GM18858 (cell line): ENCODE data around the gene AHDC1.

Experiments used
- ATAC-seq: cut with Tn5 transposase; IDR thresholded peaks from one replicate; pipeline ENCODE4 v1.9.1; 2021; ENCODE audit not compliant: unreplicated experiment

Gene AHDC1

DNA sequence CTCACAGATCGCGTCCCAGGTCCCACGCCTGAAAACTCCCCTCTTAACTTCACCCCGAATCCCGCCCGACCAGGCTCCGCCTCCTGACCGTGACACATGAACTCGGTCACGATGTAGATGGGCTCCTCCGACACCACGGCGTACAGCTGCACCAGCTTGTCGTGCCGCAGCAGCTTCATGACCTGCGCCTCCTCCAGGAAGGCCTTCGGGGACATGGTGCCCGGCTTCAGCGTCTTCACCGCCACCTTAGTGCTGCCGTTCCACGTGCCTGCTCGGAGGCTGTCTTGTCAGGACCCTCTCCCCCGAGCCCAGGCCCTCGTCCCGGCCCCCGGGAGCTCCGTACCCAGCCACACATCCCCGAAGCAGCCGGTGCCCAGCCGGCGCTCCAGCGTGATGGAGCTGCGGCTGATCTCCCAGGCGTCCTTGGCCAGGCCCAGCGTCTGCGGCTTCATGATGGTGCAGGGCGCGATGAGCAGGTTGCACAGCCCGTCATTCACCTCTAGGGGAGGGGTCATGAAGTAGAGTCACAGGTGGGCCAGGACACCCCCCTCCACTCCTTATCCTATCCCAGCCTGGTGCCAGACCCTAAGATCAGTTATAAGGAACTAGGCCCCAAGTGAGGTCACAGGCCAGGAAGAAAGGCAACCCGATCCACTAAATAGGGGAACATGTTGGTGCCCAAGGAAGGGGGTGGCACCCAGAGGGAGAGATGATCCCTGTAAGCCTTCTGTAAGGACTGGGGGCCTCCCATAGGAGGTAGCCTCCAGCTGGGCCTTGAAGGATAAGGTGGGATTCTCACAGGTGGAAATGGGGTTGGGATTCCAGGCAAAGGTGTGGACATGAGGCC, 11.6 kb upstream of the AHDC1 start:
- ATAC-seq: no peak

DNA sequence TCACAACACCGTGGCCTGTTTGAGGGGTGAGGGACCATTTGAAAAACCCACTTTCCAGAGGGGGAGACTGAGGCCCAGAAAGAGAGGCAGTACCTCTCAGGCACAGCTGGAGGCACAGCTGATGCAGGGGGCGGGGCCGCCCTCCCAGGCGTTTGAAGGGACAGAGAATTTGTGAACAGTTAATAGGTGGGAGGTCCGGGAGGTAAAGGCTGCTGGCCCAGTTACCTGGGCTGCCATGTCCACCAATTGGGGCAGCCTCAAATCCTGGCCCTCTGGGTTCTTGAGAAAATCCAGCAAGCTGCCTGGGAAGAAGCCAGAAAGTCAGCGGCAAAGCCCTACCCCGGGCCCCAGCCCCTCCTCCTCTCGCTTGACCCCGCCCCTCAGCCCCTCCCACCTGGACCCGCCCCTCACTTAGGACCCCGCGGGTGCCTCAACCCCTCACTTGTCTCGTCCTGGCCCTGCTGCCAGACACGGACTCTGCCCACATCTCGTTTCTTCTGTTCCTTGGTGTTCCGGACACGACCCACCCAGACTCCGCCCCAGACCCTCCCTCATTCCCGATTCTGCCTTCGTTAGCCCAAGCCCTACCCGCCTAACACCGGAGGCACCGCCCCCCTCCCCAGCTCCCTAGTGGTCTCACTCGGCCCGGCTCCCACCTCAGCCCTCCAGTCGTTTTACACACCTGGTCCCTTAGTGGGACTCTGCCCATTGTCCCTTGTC, 10.8 kb upstream of the AHDC1 start:
- ATAC-seq: no peak

DNA sequence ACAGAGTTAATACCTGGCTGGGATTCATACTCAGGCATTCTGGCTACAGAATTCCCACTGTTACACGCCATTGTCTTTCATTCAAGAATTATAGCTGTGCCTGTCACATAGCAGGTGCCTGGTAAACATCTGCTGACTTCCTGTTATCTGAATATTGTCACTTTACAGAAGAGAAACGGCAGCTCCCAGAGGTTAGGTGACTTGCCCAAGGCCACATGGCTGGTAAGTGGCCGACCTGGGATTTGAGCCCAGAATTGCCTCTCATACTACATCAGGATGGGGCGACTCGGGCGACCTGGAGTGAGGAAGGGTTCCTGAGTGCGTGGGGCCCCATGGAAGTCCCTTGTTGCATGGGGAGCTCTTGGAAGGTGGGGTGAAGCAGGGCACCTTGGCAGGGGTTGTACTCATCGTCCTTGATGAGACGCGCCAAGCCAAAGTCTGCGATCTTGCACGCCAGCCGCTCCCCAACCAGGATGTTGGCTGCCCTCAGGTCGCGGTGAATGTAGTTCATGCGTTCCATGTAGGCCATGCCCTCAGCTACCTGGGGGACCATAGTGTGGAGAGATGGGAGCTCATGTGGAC, 10.2 kb upstream of the AHDC1 start:
- no peak for ATAC-seq

DNA sequence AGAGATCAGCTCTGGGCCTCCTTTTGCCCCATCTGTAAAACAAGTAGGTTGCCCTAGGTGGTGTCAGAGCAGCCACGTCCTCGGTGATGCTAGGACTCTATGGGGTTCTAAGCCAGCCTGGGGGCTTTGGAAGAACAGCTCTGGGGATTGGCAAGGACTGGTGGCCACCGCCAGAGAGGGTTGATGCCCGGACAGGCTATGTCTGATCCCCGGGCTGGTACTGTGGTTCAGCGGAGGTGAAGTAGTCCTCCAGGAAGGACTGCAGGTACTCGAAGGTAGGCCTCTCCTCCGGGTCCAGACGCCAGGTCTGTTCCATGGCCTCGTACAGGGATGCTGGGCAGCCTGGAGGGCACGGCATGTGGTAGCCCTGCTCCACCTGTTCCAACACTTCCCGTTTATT, 8.8 kb upstream of the AHDC1 start:
- no peak for ATAC-seq

DNA sequence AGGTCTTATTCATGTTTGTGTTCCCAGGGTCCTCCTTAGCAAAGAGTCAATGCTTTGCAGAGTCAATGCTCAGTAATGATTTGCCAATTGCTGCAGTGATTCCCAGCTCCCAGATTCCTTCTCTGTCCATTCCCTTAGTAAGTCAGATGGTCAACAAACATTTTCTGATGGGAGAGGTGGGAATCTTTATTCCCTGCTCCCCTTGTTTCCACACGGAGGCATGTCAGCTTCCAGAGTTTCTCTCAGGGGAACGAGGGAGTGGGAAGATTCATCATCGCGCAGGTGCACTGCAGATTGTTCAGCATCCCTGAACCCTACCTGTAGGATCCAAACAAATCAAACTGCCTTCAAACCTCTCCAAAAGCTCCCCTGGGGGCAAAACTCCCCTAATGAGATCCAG, 7.5 kb upstream of the AHDC1 start:
- ATAC-seq: no peak

DNA sequence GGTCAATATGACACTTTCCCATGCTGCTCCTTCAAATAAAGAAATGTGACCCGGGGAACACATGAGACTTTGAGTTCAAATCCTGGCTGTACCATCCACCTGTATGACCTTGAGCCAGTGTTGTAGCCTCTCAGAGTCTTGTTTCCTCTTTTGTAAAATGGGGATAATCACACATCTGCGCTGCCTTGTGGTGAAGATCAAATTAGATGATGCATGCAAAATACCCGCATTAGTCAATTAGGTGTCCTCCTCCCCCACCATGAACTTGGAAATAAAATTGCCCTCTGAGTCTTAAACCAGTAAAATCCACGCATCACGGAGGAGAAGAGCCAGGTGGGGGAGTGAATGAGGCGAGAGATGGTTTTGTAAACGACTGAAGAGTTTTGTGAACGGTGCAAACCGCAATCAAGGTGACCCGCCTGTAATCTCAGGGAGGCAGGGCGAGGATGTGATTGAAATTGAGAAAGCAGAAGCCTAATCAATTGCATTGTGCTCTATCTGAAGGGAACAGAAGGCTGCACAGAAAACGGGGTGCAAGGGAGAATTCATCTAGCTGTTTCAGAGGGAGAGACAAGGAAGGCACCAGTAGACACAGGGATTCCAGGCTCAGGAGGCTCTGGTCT, 5.8 kb upstream of the AHDC1 start:
- no peak for ATAC-seq

DNA sequence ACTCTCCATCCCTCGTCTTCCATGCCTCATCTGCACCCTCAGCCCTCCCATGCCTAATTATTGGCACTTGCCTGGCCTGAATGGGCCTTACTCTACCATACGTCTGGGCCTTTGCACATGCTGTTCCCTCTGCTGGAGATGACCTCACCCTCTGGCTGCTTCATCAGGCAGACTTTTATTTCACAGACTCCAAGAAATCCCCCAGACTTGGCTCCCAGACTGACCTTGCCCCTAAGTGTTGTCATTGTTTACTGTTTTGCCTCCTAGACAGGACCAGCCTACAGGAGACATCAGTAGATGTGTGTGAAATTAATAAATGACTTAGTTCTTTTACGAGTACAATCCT, 5.2 kb upstream of the AHDC1 start:
- no peak for ATAC-seq

DNA sequence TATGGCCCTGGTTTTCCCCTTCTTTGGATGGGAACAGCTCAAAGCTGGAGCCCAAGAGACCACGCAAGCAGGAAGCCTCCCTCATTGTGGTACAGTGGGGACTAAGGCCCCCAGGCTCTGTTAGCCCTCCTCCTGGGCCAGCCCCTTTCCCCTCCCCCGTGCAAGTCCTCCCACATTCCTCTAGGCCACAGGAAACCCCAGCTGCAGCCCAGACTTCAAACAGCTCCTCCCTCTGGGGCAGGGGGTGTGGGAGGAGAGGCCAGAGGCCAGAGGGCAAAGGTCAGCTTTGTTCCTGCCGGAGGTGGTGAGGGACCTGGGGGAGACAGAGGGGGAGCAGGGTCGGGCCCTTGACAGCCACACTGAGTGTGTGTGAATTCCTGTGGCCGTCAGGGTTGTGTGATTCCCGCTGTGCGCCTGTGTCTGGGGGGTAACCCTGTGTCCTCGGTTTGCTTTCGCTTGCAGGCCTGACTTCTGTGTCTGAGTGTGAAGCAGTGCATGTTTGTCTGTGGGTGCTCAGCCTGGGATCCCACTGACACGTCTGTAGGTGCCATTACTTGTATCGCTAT, 3.4 kb upstream of the AHDC1 start:
- no peak for ATAC-seq

DNA sequence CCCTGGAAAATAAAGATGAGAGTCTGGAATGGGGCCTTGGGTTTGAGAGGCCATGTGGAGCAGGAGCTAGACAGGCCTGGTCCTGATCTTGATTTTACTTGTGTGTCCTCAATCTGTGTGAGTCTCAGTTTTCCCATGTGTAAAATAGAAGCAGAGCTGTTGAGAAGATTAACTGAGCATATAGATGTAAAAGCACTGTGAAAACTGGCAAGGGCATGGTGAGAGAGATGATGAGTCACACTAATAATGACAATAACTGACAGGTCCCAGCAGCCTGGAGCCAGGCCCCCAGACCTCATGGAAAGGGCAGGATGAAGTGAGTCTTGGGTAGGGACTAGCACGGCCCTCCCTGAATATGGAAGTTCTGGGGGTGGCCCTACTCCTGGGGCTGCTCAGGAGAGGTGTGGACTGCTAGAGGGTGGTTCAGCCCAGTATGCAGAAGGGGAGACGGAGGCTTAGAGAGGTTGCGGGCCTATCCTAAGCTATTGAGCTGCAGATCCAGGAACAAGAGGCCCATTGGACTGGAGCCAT, 2.8 kb upstream of the AHDC1 start:
- no peak for ATAC-seq

DNA sequence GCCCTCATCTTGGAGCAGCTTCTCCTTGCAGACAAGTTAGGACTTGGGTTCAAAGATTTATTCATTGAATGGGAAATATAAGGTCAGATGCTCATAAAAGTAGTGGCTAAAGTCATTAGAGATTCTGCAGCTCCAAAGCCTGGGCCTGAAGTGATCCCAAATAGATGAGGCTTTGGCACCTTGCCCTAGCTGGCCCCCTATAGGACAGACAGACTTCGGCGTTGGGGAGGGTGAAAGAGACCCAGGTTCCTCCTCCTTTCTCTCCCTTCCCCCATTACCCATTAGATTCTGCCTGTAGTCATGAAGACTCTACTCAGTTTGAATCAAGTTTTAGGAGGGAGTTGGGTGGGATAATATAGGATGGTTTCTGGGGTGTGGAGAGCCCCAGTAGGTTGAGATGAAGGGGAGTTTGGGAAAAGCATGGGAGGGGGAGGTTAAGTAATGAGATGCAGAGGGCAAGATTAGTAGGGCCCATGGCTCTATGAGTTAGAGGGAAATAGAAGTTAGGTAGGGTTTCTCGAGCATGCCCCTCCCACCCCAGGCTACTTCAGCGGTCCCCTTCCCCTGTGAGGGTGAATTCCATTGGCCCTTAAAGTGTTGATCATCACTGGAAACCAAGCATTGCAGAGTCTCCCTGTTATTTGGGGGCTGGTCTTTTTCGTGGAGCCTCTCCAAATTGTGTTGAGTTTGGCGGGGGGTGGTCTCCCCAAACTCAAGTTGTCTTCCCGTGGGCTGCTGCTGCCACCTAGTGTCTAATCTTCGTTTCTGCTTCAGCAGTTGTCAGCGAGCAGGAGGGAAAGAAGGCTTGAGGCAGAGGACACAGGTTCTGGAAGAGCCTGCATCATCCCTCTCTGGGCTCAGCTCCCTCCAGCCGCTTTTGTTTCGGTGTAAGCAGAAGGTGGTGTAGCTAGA, 2.1 kb upstream of the AHDC1 start:
- no peak for ATAC-seq

DNA sequence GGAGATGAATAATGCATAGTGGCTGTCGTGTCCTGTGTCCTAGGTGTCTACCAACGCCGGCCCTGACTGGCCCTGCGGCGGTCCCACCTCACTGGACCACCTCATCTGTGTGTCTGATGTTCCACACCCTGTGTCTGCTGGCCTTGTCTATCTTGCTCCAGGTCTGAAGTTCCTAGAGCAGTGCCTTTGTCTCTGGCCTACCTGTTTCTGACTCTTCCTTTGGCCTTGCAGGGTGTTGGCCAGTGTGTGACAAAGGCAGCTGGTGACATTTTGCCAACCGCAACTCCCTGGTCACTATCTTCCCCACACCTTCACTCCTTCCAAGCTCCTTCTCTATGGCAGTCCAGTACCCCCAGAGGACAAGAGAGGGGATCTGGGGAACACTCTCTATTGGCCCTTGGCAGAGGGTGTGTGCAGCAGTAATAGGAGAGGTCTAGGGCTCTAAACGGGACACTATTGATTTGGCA, 1.4 kb upstream of the AHDC1 start:
- ATAC-seq: no peak

DNA sequence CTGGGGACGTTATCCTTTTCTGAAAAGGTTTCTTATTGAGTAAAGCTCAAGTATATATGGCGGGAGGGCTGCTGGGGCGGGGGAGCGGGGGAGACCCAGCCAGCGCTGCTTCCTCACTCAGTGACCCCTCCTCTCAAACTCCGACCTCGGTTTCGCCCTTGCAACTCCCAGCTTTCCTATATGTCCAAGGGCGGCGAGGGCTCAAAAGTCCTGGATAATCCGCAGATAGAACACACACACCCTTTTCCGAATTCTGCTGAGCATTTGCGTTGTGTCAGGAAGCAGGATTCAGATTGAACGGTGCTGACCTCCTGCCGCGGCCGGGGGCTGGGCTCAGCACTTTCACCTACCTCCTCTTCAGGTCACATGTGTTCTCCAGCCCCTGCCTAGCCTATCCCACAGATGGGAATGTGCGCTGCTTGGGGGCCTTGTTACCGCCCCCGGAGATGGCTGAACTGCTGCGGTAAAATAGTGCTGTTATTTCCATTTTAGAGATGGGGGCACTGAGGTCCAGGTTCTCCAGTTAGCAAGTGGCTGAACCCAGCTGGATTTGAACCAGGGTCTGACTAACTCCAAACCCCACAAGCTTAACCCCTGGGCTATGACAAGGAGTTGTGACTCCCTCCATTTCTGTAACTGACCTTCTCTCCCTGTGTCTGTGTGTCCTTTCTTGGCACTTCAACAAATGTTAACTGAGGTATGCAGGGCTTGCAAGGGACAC, 795 bp upstream of the AHDC1 start:
- no peak for ATAC-seq

DNA sequence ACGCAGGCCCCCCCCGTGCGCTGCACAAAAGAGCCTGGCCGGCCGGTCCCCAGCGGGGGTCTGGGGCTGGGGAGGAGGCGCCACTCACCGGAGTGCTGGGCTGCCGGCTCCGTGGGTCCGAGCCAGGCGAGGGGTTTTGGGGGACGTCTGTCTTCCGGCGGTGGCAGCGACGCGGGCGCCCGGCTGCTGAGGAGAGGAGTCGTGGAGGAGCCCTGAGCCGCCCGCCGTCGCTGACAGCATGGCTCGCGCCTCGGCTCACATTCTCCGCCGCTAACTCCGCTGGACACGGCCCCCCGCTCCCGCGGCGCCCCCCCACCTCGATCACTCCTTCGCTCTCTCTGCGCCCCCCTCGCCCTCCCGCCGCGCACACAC, 649 bp downstream of the AHDC1 start:
- ATAC-seq: no peak

DNA sequence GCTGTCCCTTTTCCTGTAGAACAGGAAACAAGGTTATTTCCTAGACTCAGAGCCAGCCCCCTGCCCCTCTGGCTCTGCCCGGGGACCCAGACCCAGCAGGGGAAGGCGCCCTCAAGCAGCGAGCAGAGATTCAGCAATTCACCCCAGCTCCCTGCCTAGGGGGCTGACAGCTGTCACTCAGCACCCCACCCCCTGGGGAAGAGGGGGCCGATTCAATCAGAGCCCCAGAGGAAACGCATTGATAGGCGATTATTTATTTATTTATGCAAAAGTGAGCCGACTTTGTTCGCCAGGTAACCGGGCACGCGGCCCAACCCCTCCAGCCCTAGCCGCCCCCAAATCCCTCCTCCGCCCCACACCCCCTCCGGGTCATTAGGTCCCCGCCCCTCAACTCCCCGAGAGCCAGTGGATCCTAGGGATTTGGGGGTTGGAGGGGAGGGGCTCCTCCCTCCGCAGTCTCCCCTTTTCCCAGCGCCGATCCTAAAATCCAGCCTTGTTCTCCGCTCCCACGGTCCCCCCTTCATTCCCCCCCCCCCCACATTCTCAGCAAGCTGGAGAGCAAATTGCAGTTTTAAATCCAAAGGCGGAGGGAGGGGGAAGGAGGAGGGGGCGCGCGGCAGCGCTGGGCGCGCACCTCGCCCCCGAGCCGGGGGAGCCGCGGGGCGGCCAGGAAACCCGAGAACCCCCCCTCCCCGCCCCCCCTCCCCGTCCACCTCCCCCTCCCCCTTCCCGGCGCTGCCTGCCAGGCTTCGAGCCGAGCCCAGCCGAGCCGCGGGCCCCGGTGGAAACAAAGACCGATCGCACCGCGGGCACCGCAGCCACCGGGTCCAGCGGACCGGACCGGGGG, 1.3 kb downstream of the AHDC1 start:
- no peak for ATAC-seq

DNA sequence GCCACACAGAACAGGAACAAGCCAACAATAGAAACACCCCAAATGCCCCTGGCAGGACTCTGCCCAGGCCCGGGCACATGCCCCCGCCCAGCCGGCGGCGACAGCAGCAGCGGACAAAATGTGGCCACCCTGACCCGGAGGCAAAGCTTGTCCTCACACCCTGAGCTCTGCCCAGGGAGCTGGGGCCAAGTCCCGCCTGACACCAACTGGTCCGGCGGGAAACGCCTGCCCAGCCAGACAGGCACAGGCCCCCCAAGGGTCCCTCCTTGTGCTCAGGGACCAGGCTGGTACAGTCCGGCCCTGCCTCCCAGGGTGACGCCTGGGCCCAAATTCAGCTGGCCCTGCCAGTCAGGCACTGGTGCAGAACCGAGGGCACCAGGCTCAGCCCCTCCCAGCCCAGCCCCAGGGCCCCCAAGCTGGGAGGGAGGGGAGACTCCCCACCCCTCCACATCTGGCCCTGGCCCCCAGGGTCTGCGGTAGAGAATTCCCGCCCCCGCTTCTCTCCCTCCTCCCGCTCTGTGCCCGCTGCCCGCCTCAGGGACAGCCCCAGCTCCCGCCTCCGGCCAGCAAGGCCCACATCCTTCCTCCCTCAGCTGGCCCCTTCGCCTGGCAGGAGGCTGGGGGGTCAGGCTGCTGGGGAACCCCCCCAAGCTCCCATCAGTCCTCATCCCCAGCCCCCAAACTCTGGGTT, 2.0 kb downstream of the AHDC1 start:
- ATAC-seq: no peak

DNA sequence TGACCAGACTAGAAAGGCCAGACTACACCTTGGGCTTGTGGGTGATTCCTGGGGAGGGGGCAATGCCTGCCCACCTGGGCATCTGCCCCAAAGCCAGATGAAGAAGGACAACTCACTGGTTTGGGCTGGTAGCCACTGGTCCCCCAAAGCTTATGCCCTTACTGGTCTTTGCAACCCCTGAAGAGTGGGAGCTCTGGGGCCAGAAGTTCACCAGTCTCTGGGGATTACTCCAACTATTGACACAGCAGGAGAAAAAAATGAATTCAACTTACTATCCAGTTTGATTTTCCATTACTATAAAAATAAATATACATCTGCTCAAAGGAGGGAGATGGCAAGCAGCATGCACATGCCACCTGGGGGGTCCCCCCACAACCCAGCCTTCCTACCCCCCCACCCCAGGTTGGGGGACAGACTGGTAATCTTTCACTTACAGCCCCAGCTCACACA, 2.6 kb downstream of the AHDC1 start:
- ATAC-seq: no peak

DNA sequence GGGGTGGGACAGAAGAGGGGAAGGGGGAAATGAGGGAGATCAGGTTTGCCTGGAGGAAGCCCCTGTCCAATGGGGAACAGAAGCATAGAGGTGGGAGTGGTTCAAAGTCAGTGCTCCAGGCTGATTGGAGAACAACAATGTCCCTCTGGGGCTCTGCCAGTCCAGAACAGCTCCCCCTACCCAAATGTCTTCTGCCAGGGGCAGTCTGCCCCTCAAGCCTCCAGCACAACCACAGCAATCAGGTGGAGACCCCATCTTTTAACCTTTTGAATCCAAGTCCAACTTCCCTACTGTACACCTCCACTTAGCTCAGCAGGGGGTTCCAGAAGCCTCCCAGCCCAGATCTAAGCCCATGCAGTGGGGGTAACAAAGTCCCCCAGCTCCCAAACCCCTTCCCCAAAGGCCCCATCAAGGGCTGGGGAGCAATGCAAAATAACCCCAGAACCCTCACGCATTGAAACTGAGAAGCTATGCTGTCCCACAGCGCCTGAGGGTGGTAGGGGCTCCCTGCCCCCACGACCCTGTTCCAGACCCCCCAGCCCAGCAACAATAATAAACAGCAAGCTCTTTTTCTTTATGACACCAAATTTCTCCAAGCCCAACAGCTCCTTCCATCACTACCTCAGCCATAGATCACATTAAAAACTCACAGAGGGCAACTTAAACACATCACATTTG, 3.3 kb downstream of the AHDC1 start:
- no peak for ATAC-seq
